Nucleus accumbens (tissue), 56 donors: Measurements from ENCODE around the gene ARHGEF39.
"Not testable (repeated sequence)": the region's sequence is repeated elsewhere in the genome, so short reads cannot be mapped to it uniquely, and the experiment has no call there.

ENCODE experiments used
- DNase-seq, 56 donors: peaks; one replicate each; lab custom pipeline; 2025; lab: John Stamatoyannopoulos, UW

Gene ARHGEF39

GRCh38 chr9:35656831-35657545, 8.0 kb downstream of the ARHGEF39 start:
- DNase-seq = peak in 4 of 56 donors; percentile 49 to 58 (median 54)

GRCh38 chr9:35656348-35656747, 8.6 kb downstream of the ARHGEF39 start:
- DNase-seq = no peak

- DNase-seq = no peak
These were observed 11.4 kb downstream of the ARHGEF39 start for GRCh38 chr9:35653611-35654010.

- DNase-seq = no peak
These were observed 12.2 kb downstream of the ARHGEF39 start for GRCh38 chr9:35652829-35653209.

- DNase-seq = no peak
These were observed 12.8 kb downstream of the ARHGEF39 start for GRCh38 chr9:35651956-35652828.

GRCh38 chr9:35650341-35651158, 14.4 kb downstream of the ARHGEF39 start, which contains the start of gene SIT1:
Gene SIT1, minus strand, starts transcription at chr9:35650931. Its CDS starts 78 bp downstream, at chr9:35650853.
- DNase-seq = no peak

- DNase-seq = peak in 7 of 56 donors; percentile 12 to 39 (median 19)
These were observed 15.3 kb downstream of the ARHGEF39 start for GRCh38 chr9:35649431-35650340.

GRCh38 chr9:35646533-35647265, 18.3 kb downstream of the ARHGEF39 start:
- DNase-seq = peak in 55 of 56 donors; percentile 41 to 94 (median 82)

GRCh38 chr9:35646153-35646532, 18.9 kb downstream of the ARHGEF39 start:
- peak in 6 of 56 donors; percentile 34 to 62 (median 38) for DNase-seq

- not testable (repeated sequence) for DNase-seq
These were observed 19.3 kb downstream of the ARHGEF39 start for GRCh38 chr9:35645736-35646135.

GRCh38 chr9:35643046-35643445, 21.9 kb downstream of the ARHGEF39 start:
- DNase-seq = no peak

GRCh38 chr9:35641478-35641877, 23.5 kb downstream of the ARHGEF39 start:
- not testable (repeated sequence) for DNase-seq

- DNase-seq = not testable (repeated sequence)
These were observed 24.6 kb downstream of the ARHGEF39 start for GRCh38 chr9:35640431-35640830.

GRCh38 chr9:35639631-35640030, 25.4 kb downstream of the ARHGEF39 start:
- no peak for DNase-seq

- DNase-seq = not testable (repeated sequence)
These were observed 25.8 kb downstream of the ARHGEF39 start for GRCh38 chr9:35639225-35639624.

- DNase-seq = not testable (repeated sequence)
These were observed 26.2 kb downstream of the ARHGEF39 start for GRCh38 chr9:35638751-35639150.

GRCh38 chr9:35637427-35637955, 27.5 kb downstream of the ARHGEF39 start:
- DNase-seq = not testable (repeated sequence)

GRCh38 chr9:35636877-35637246, 28.1 kb downstream of the ARHGEF39 start:
- not testable (repeated sequence) for DNase-seq
